VCaP (cell line): ENCODE results near the gene TAF1B.

Experiments used
- H3K27ac ChIP-seq: fragments of 450-650 bp; 2 replicates; pipeline ENCODE4 v1.5.1; 2017
- TF ChIP-seq, protein P1 (sequence below): fragments of 450-650 bp; conservative IDR thresholded peaks from 2 replicates; pipeline ENCODE4 v1.5.1; 2017; ENCODE audit warnings: mild to moderate bottlenecking, moderate library complexity

The TAF1B gene

DNA sequence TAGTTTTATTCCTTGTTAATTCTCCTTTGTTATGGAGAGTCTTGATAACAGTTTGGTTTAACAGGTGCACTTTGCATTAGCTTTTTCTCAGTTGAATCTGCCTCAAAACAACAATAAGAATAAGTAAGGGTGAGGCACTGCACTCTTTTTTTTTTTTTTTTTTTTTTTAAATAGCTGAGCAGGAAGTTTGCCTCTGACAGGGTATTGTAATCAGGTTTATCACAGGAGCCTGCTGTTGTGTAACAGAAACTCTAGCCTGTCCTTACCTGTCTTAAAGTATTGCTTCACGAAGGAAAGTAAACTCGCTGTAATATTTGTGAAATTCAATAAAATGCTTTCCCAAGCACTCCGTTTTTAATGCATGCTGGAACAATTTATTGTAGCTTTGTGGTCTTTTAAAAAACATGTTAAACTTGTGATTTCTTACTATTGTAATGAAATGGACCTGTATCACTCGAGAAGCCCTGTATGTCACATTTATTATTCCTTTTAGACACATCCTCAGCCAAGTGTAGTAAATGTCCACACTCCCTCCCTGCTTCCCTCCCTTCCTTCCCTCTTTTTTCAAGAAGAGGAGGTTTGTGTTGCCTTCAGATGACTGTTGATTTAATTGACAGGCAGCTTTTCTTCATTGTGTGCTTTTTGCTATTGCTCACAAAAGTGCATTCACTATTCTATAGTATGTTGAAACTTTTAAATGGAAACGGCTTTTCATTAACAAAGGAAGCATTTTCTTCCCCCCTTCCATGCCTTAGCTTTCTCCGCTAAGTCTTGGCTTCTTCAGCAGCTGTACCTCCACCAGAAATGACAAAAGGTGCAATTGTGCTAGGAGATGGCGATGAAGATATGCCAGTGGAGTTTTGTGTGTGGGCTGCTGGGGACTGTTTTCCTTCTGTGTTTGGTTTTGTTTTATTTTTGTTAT, 52.7 kb downstream of the TAF1B start:
- TF ChIP-seq, protein P1, sequence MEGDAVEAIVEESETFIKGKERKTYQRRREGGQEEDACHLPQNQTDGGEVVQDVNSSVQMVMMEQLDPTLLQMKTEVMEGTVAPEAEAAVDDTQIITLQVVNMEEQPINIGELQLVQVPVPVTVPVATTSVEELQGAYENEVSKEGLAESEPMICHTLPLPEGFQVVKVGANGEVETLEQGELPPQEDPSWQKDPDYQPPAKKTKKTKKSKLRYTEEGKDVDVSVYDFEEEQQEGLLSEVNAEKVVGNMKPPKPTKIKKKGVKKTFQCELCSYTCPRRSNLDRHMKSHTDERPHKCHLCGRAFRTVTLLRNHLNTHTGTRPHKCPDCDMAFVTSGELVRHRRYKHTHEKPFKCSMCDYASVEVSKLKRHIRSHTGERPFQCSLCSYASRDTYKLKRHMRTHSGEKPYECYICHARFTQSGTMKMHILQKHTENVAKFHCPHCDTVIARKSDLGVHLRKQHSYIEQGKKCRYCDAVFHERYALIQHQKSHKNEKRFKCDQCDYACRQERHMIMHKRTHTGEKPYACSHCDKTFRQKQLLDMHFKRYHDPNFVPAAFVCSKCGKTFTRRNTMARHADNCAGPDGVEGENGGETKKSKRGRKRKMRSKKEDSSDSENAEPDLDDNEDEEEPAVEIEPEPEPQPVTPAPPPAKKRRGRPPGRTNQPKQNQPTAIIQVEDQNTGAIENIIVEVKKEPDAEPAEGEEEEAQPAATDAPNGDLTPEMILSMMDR, result no peak

DNA sequence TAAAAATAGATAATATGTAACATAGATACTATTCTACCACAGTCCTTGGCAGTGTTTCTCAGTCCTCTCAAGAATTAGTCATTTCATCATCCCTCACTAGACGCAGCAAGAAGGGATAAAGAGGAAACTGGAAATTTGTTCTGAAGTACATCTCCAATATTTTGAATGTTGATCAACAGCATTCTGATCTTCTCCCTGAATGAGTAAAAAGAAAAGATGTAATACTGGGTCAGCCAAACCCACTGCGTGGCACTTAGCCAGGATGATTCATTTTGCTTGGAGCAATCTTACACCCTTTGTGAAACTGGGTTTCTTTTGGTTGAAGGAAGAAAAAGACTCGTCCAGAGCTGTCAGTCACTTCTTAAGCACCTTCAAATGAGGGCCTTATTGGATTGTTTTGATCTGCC, 54.1 kb downstream of the TAF1B start:
- TF ChIP-seq, protein P1, result no peak
- no peak overlapping the region for H3K27ac ChIP-seq

More for the DNA sequence above, 52.7 kb downstream of the TAF1B start:
- H3K27ac ChIP-seq, result no peak overlapping the region

GRCh38 chr2:9897846-9898245, 54.6 kb downstream of the TAF1B start:
- H3K27ac ChIP-seq, result no peak overlapping the region
- TF ChIP-seq, protein P1, result no peak

- TF ChIP-seq, protein P1, result no peak
- no peak overlapping the region for H3K27ac ChIP-seq
These were observed 62.1 kb downstream of the TAF1B start for GRCh38 chr2:9905413-9905812.

- TF ChIP-seq, protein P1, result no peak
- H3K27ac ChIP-seq, result no peak overlapping the region
These were observed 64.1 kb downstream of the TAF1B start for GRCh38 chr2:9907402-9907801.

- TF ChIP-seq, protein P1, result no peak
These were observed 65.4 kb downstream of the TAF1B start for GRCh38 chr2:9908639-9909038.

DNA sequence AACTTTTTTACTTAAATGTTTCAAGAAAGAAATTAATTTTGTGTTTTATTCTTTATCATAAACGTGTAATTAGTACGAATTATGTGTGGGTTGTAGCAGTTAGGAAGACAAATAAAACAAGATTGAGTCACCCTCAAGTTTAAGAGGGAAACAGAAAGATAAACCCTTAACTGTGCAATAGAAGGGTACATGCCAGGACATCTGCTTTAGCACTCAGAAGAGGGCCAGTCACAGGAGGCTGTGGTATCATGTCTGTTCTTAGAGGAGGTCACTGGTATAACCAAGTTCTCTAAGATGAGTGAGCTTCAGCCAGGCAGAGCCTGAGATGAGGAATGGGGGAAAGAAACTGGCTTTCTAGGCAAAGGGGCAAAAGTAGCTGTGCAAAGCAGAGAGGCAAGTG, 65.8 kb downstream of the TAF1B start:
- no peak overlapping the region for H3K27ac ChIP-seq
- TF ChIP-seq, protein P1, result no peak

More at GRCh38 chr2:9908639-9909038, 65.4 kb downstream of the TAF1B start:
- no peak overlapping the region for H3K27ac ChIP-seq
